HG03025 (cell line): Measurements from ENCODE around the gene IL6.
"Not testable (repeated sequence)": the region's sequence is repeated elsewhere in the genome, so short reads cannot be mapped to it uniquely, and the experiment has no call there.

ENCODE experiments used
- ATAC-seq: cut with Tn5 transposase; IDR thresholded peaks from one replicate; pipeline ENCODE4 v1.9.1; 2021; ENCODE audit warnings: mild to moderate bottlenecking, moderate library complexity; ENCODE audit not compliant: unreplicated experiment, low FRiP score

The IL6 gene

GRCh38 chr7:22703107-22703855, 23.7 kb upstream of the IL6 start:
- not testable (repeated sequence) for ATAC-seq

GRCh38 chr7:22703978-22704610, 22.9 kb upstream of the IL6 start:
- not testable (repeated sequence) for ATAC-seq

- ATAC-seq = not testable (repeated sequence)
Observed at GRCh38 chr7:22704722-22705121, 22.3 kb upstream of the IL6 start.

GRCh38 chr7:22705874-22706273, 21.1 kb upstream of the IL6 start:
- not testable (repeated sequence) for ATAC-seq

- ATAC-seq = not testable (repeated sequence)
Observed at GRCh38 chr7:22707026-22707691, 19.8 kb upstream of the IL6 start.

- ATAC-seq = not testable (repeated sequence)
Observed at GRCh38 chr7:22708214-22708613, 18.8 kb upstream of the IL6 start.

- ATAC-seq = not testable (repeated sequence)
Observed at GRCh38 chr7:22708677-22709061, 18.3 kb upstream of the IL6 start.

GRCh38 chr7:22709062-22709829, 17.8 kb upstream of the IL6 start:
- ATAC-seq = not testable (repeated sequence)

- ATAC-seq = no peak
Observed at GRCh38 chr7:22709857-22710256, 17.1 kb upstream of the IL6 start.

GRCh38 chr7:22712999-22713398, 14.0 kb upstream of the IL6 start:
- ATAC-seq = no peak

- ATAC-seq = no peak
Observed at GRCh38 chr7:22713463-22713862, 13.5 kb upstream of the IL6 start.

GRCh38 chr7:22715969-22716368, 11.0 kb upstream of the IL6 start:
- ATAC-seq = no peak

GRCh38 chr7:22717760-22718159, 9.2 kb upstream of the IL6 start:
- no peak for ATAC-seq

- ATAC-seq = no peak
Observed at GRCh38 chr7:22718200-22718711, 8.7 kb upstream of the IL6 start.

GRCh38 chr7:22718911-22719420, 8.0 kb upstream of the IL6 start:
- no peak for ATAC-seq

- no peak for ATAC-seq
Observed at GRCh38 chr7:22720791-22721786, 5.9 kb upstream of the IL6 start.

- no peak for ATAC-seq
Observed at GRCh38 chr7:22722536-22723180, 4.3 kb upstream of the IL6 start.

- no peak for ATAC-seq
Observed at GRCh38 chr7:22723181-22723601, 3.8 kb upstream of the IL6 start.

GRCh38 chr7:22723637-22724036, 3.4 kb upstream of the IL6 start:
- ATAC-seq = no peak
